GM21390 (cell line): ENCODE results near the gene CMSS1.

Source experiments
- ATAC-seq: cut with Tn5 transposase; IDR thresholded peaks from one replicate; pipeline ENCODE4 v1.9.1; 2021; ENCODE audit not compliant: unreplicated experiment

The CMSS1 gene

GRCh38 chr3:99852851-99853250 lies 35.2 kb downstream of the CMSS1 start:
- no peak for ATAC-seq

GRCh38 chr3:99854756-99855298 lies 37.2 kb downstream of the CMSS1 start:
- ATAC-seq = no peak

GRCh38 chr3:99855900-99856299 lies 38.2 kb downstream of the CMSS1 start:
- no peak for ATAC-seq

GRCh38 chr3:99856437-99857220 lies 39.0 kb downstream of the CMSS1 start:
- no peak for ATAC-seq

GRCh38 chr3:99857278-99857677 lies 39.6 kb downstream of the CMSS1 start:
- ATAC-seq = no peak

GRCh38 chr3:99858469-99858868 lies 40.8 kb downstream of the CMSS1 start:
- no peak for ATAC-seq

- no peak for ATAC-seq
Observed at GRCh38 chr3:99859825-99860224, 42.2 kb downstream of the CMSS1 start.

- no peak for ATAC-seq
Observed at GRCh38 chr3:99861216-99861615, 43.6 kb downstream of the CMSS1 start.

- ATAC-seq = no peak
Observed at GRCh38 chr3:99862208-99862607, 44.5 kb downstream of the CMSS1 start.

GRCh38 chr3:99863002-99863401 lies 45.3 kb downstream of the CMSS1 start:
- no peak for ATAC-seq

- peak; percentile 54 for ATAC-seq
Observed at GRCh38 chr3:99863588-99863987, 45.9 kb downstream of the CMSS1 start.

- no peak for ATAC-seq
Observed at GRCh38 chr3:99864289-99864688, 46.6 kb downstream of the CMSS1 start.

- ATAC-seq = no peak
Observed at GRCh38 chr3:99865321-99865720, 47.7 kb downstream of the CMSS1 start.

GRCh38 chr3:99866261-99866761 lies 48.6 kb downstream of the CMSS1 start:
- no peak for ATAC-seq

GRCh38 chr3:99867594-99868310 lies 50.1 kb downstream of the CMSS1 start:
- ATAC-seq = no peak

- no peak for ATAC-seq
Observed at GRCh38 chr3:99868311-99868646, 50.6 kb downstream of the CMSS1 start.

GRCh38 chr3:99869621-99870020 lies 52.0 kb downstream of the CMSS1 start:
- no peak for ATAC-seq

GRCh38 chr3:99870712-99871111 lies 53.0 kb downstream of the CMSS1 start:
- no peak for ATAC-seq

GRCh38 chr3:99871231-99872045 lies 53.8 kb downstream of the CMSS1 start:
- no peak for ATAC-seq

GRCh38 chr3:99872923-99873254 lies 55.2 kb downstream of the CMSS1 start:
- ATAC-seq = peak; percentile 43
